ENCODE results near the gene CASP4.

CASP4 gene

GRCh38 chr11:104926771-104927611, 41.4 kb downstream of the CASP4 start:
- no peak overlapping the region for H3K27ac ChIP-seq
- no peak for TF ChIP-seq ZFX (IDR thresholded peaks at IDR 0.05)
- no peak for TF ChIP-seq CTCF (conservative IDR thresholded peaks at IDR 0.05)

- no peak for TF ChIP-seq ZFX (IDR thresholded peaks at IDR 0.05)
- TF ChIP-seq CTCF (conservative IDR thresholded peaks at IDR 0.05): no peak
- no peak overlapping the region for H3K27ac ChIP-seq
Measured at GRCh38 chr11:104925850-104926249, 42.5 kb downstream of the CASP4 start.

- H3K27ac ChIP-seq: no peak overlapping the region
- no peak for TF ChIP-seq ZFX (IDR thresholded peaks at IDR 0.05)
- TF ChIP-seq CTCF (conservative IDR thresholded peaks at IDR 0.05): no peak
Measured at GRCh38 chr11:104918113-104918824, 50.1 kb downstream of the CASP4 start.

- TF ChIP-seq ZFX (IDR thresholded peaks at IDR 0.05) (no peak), CTCF (conservative IDR thresholded peaks at IDR 0.05) (no peak)
- H3K27ac ChIP-seq: no peak overlapping the region
Measured at GRCh38 chr11:104917271-104918112, 50.9 kb downstream of the CASP4 start.

- no peak for TF ChIP-seq CTCF (conservative IDR thresholded peaks at IDR 0.05)
- no peak for TF ChIP-seq ZFX (IDR thresholded peaks at IDR 0.05)
Measured at GRCh38 chr11:104916442-104916841, 51.9 kb downstream of the CASP4 start.

GRCh38 chr11:104912102-104912501, 56.3 kb downstream of the CASP4 start:
- H3K27ac ChIP-seq: no peak overlapping the region
- TF ChIP-seq ZFX (IDR thresholded peaks at IDR 0.05): no peak
- TF ChIP-seq CTCF (conservative IDR thresholded peaks at IDR 0.05): no peak

More at GRCh38 chr11:104916442-104916841, 51.9 kb downstream of the CASP4 start:
- no peak overlapping the region for H3K27ac ChIP-seq

All from C4-2B (cell line).